Fibroblast of lung (primary cell): ENCODE results near the gene ATG13.

Experiments used
- CTCF ChIP-seq, 2 donors: IDR thresholded peaks in 1 of 2; conservative IDR thresholded peaks in 1 of 2; 1 replicate in 1 of 2; 2 replicates in 1 of 2; pipeline ENCODE4 v1.5.1; 2011 to 2012; ENCODE audit warnings: low read length in 2 of 2, control low read depth in 1 of 2, inconsistent platforms in 1 of 2, low read depth in 1 of 2, mild to moderate bottlenecking in 1 of 2
- EZH2 ChIP-seq: IDR thresholded peaks from 2 replicates; pipeline ENCODE4 v1.5.1; 2012; ENCODE audit warnings: low read length, control low read depth, mild to moderate bottlenecking; ENCODE audit errors: missing control alignments

DNA sequence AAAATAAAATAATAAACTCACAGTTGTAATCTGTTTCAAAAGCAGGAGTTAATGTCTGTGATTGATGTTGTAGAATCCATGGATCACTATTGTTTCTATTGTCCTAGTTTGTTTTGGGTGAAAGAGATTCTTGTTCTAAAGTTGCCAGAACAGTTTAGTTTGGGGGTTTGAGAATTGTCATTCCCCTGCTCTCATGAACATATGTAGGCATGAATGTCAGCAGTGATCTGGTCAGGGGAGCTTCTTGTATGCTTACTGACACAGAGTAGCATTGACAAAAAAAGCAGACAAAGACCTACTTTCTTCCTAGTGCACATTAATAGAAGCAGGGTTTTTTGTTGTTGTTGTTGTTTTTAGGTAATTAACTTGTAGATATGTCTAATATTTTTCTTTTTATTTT, 44.5 kb downstream of the ATG13 start:
- TF ChIP-seq CTCF (conservative IDR thresholded peaks at IDR 0.05 in 1 of 2, IDR thresholded peaks at IDR 0.05 in 1 of 2; ENCODE audit: low read depth in 1 of 2, low read length in 2 of 2) (no peak), EZH2 (no peak)
